22Rv1 (cell line): Measurements from ENCODE around the gene JCHAIN.
"Not testable (repeated sequence)": the region's sequence is repeated elsewhere in the genome, so short reads cannot be mapped to it uniquely, and the experiment has no call there.

Source experiments
- H3K27ac ChIP-seq: fragments of 450-650 bp; 2 replicates; pipeline ENCODE4 v1.5.1; 2017
- CTCF ChIP-seq: fragments of 450-650 bp; IDR thresholded peaks from 2 replicates; pipeline ENCODE4 v1.5.1; 2017; ENCODE audit warnings: mild to moderate bottlenecking
- ZFX ChIP-seq: fragments of 450-650 bp; IDR thresholded peaks from 2 replicates; pipeline ENCODE4 v1.6.1; 2017; ENCODE audit warnings: antibody characterized with exemption, borderline replicate concordance

The JCHAIN gene

DNA sequence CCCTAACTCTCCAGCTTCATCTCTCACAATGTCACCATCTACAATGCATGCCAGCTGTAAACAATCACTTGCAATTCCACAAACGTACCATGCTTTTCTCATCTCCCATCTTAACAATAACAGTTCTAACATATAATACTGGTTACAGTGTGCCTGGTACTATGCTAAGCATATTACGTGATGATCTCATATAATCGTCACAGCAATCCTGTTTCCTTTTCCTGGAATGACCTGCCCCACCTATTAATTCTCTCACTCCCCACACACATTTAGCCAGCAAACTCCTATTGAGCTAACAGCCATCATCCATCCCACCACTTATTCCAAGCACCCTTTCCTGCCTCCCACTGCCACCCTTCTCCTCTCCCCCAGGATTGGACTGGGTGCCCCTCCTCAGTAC, 7.9 kb downstream of the JCHAIN start:
- TF ChIP-seq ZFX, result no peak
- TF ChIP-seq CTCF, result no peak
- no peak overlapping the region for H3K27ac ChIP-seq

GRCh38 chr4:70657326-70657725, 9.0 kb downstream of the JCHAIN start:
- TF ChIP-seq ZFX (no peak), CTCF (no peak)
- H3K27ac ChIP-seq, result no peak overlapping the region

DNA sequence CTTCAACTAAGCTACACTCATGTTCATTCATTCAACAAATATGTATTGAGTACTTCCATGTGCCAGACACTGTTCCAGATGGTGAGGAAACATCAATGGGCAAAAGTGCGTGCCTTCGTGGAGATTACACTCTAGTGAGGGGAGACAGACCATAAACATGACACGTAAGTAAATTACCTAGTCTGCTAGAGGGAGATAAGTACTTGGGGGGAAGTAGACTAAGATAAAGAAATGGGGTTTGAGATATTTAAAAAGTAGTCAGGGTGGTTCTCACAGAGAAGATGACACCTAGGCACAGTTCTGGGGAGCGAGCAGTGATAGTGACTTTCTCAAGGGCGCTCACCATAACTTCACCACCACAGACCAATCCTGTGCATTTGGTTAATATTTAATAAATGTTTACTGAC, 11.7 kb downstream of the JCHAIN start:
- H3K27ac ChIP-seq, result no peak overlapping the region
- TF ChIP-seq ZFX (no peak), CTCF (no peak)

DNA sequence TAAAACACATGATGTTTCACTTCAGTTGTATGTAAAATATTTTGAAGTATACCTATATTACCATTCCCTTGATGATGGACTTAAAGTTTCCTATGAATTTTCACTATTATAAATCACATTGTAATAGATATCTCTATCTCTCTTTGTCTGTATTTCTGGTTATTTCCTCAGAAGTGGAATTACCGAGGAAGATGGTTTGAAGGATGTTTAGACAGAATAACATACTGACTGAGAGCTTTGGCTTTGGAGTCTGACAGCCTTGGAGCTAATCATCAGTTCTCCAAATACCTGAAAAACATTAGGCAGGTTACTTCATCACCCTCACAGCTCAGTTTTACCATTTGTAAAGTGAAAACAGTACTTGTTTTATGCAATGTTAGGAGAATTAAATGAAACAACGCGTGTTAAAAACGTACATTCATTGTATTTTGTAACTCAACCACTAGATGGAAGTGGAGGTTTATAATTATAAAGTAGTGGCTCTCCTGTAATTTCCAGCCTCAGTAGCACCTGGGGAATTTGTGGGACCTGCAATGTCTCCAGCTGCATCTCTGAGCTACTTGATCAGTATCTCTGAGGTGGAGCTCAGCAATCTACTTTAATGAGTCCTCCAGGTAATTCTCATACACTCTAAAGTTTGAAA, 14.3 kb downstream of the JCHAIN start:
- no peak overlapping the region for H3K27ac ChIP-seq
- no peak for TF ChIP-seq ZFX
- TF ChIP-seq CTCF, result peak; percentile 71

DNA sequence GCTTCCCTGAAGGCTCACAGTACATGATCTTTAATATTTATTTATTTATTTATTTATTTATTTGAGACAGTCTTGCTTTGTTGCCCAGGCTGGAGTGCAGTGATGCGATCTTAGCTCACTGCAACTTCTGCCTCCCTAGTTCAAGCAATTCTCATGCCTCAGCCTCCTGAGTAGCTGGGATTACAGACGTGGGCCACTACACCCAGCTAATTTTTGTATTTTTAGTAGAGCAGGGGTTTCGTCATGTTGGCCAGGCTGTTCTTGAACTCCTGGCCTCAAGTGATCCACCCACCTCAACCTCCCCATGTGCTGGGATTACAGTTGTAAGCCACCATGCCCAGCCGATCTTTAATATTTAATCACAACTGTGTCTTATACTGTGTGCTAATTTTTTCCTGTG, 15.6 kb downstream of the JCHAIN start:
- H3K27ac ChIP-seq, result not testable (repeated sequence)

- TF ChIP-seq ZFX (no peak), CTCF (no peak)
- H3K27ac ChIP-seq, result no peak overlapping the region
Measured at GRCh38 chr4:70640192-70640591, 26.1 kb downstream of the JCHAIN start.

GRCh38 chr4:70637239-70637913, 28.9 kb downstream of the JCHAIN start:
- no peak for TF ChIP-seq CTCF
- TF ChIP-seq ZFX, result no peak
- H3K27ac ChIP-seq, result 0 out of 2 replicates have a peak overlapping the region, but pooled peaks have one; percentile 18

DNA sequence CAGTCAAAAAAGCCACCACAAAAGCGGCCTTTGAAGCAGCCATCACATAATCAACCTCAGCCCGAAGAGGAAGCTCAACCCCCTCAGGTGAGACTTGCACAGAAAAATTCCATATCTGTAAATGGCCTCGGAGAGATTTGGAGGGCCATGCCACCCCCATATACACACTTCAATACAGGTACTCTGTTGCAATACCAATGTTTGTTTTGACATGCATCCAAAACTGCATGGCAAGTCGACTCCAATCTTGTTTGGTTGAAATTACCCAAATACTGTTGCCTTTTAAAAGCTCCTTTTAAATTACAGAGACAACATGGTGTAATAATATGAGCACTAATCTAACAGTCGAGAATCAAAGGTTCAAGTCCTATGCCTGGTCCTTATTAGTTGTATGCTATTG, 31.8 kb downstream of the JCHAIN start:
- no peak overlapping the region for H3K27ac ChIP-seq
- TF ChIP-seq CTCF (no peak), ZFX (no peak)
